HepG2 (cell line): ENCODE results near the gene RINL. TPM values are rescaled to one million over a fixed set of nuclear protein-coding genes. Genes with fewer than 3 reads are reported as not detected.

Experiments
- DR1 ChIP-seq: sonication (generic); formaldehyde crosslinking; IDR thresholded peaks from 2 replicates; pipeline ENCODE4 v1.8.0; 2021; ENCODE audit warnings: mild to moderate bottlenecking, missing genetic modification reagents, inconsistent platforms
- HNRNPL ChIP-seq: fragments of 200-400 bp; formaldehyde crosslinking; IDR thresholded peaks from 2 replicates; pipeline ENCODE4 v1.6.1; 2017; ENCODE audit warnings: mild to moderate bottlenecking, low read depth, low read length
- KLF6 ChIP-seq: IDR thresholded peaks from 2 replicates; pipeline ENCODE4 v1.8.0; 2016; ENCODE audit warnings: missing biosample characterization, missing genetic modification reagents
- MED13 ChIP-seq: sonication (generic); formaldehyde crosslinking; IDR thresholded peaks from 2 replicates; pipeline ENCODE4 v1.5.0; 2020; ENCODE audit warnings: missing genetic modification reagents
- NCOA5 ChIP-seq: sonication (generic); formaldehyde crosslinking; IDR thresholded peaks from 2 replicates; pipeline ENCODE4 v1.4.0; 2020; ENCODE audit warnings: missing genetic modification reagents
- POLR2AphosphoS5 ChIP-seq: IDR thresholded peaks from 2 replicates; pipeline ENCODE4 v1.6.1; 2012; ENCODE audit warnings: low read depth, low read length
- SMYD3 ChIP-seq: sonication (generic); formaldehyde crosslinking; IDR thresholded peaks from 2 replicates; pipeline ENCODE4 v1.8.1; 2023; ENCODE audit warnings: mild to moderate bottlenecking, missing genetic modification reagents
- ZBTB21 ChIP-seq: sonication (generic); formaldehyde crosslinking; IDR thresholded peaks from 2 replicates; pipeline ENCODE4 v1.4.0; 2020; ENCODE audit warnings: missing genetic modification reagents
- ZBTB49 ChIP-seq: sonication (generic); formaldehyde crosslinking; IDR thresholded peaks from 2 replicates; pipeline ENCODE4 v1.4.0; 2020; ENCODE audit warnings: missing genetic modification reagents, borderline replicate concordance
- ZNF264 ChIP-seq: sonication (generic); formaldehyde crosslinking; IDR thresholded peaks from 2 replicates; pipeline ENCODE4 v1.4.0; 2020; ENCODE audit warnings: missing genetic modification reagents
- ZNF331 ChIP-seq: sonication (generic); formaldehyde crosslinking; IDR thresholded peaks from 2 replicates; pipeline ENCODE4 v1.4.0; 2020; ENCODE audit warnings: missing genetic modification reagents
- ZNF382 ChIP-seq: sonication (generic); formaldehyde crosslinking; IDR thresholded peaks from 2 replicates; pipeline ENCODE4 v1.5.0; 2020; ENCODE audit warnings: missing genetic modification reagents, mild to moderate bottlenecking, borderline replicate concordance
- ZNF501 ChIP-seq: sonication (generic); formaldehyde crosslinking; IDR thresholded peaks from 2 replicates; pipeline ENCODE4 v1.5.1; 2020; ENCODE audit warnings: mild to moderate bottlenecking, moderate library complexity, missing genetic modification reagents
- ZNF557 ChIP-seq: sonication (generic); formaldehyde crosslinking; IDR thresholded peaks from 2 replicates; pipeline ENCODE4 v1.4.0; 2020; ENCODE audit warnings: missing genetic modification reagents
- ZNF678 ChIP-seq: sonication (generic); formaldehyde crosslinking; IDR thresholded peaks from 2 replicates; pipeline ENCODE4 v1.4.0; 2020; ENCODE audit warnings: mild to moderate bottlenecking, missing genetic modification reagents
- ZNF724P ChIP-seq: sonication (generic); formaldehyde crosslinking; IDR thresholded peaks from 2 replicates; pipeline ENCODE4 v1.8.0; 2022; ENCODE audit warnings: missing genetic modification reagents, borderline replicate concordance
- ZNF772 ChIP-seq: sonication (generic); formaldehyde crosslinking; IDR thresholded peaks from 2 replicates; pipeline ENCODE4 v1.5.0; 2020; ENCODE audit warnings: mild to moderate bottlenecking, missing genetic modification reagents
- polyA plus RNA-seq, 8 experiments: library from polyadenylated mRNA; depleted of rRNA in 3 of 8; stranded (reverse) in 7 of 8; unstranded in 1 of 8; fragments of >200 nt; fragmentation: Illumina TruSeq in 4 of 8; extraction: Trizol in 4 of 8; gene quantifications; 2 replicates each; pipeline versions ENCODE4 v1.2.1 to v1.2.3, GENCODE V29; 2011 to 2016; ENCODE audit warnings: low read depth in 4 of 8, missing spikeins in 1 of 8, mixed read lengths in 1 of 8; ENCODE audit not compliant: insufficient read depth in 1 of 8
- total RNA-seq, 5 experiments: library from RNA; depleted of rRNA; stranded (reverse); fragments of >200 nt; fragmentation: Illumina TruSeq; extraction: Trizol; gene quantifications; 2 replicates each; pipeline ENCODE4 v1.2.3, GENCODE V29; 2016; ENCODE audit warnings: low read depth in 1 of 5
- TF ChIP-seq, protein P1 (sequence below): sonication (generic); formaldehyde crosslinking; IDR thresholded peaks from 2 replicates; pipeline ENCODE4 v1.5.1; 2020; ENCODE audit warnings: mild to moderate bottlenecking, moderate library complexity, missing genetic modification reagents
- TF ChIP-seq, protein P2 (sequence below): sonication (generic); formaldehyde crosslinking; IDR thresholded peaks from 2 replicates; pipeline ENCODE4 v1.4.0; 2020; ENCODE audit warnings: missing genetic modification reagents
- TF ChIP-seq, protein P3 (sequence below), 2 experiments: sonication (generic) in 1 of 2; formaldehyde crosslinking in 1 of 2; IDR thresholded peaks; 2 replicates each; pipeline versions ENCODE4 v1.4.0 to v1.6.1; 2018 to 2020; ENCODE audit warnings: missing genetic modification reagents in 2 of 2, borderline replicate concordance in 1 of 2, low read depth in 1 of 2, mild to moderate bottlenecking in 1 of 2, missing biosample characterization in 1 of 2
- TF ChIP-seq, protein P4 (sequence below): sonication (generic); formaldehyde crosslinking; IDR thresholded peaks from 2 replicates; pipeline ENCODE4 v1.8.0; 2022; ENCODE audit warnings: mild to moderate bottlenecking, missing genetic modification reagents; ENCODE audit not compliant: insufficient replicate concordance

RINL gene
- total and polyA plus RNA-seq, 2 of the 13 experiments (the other 11 are each of a cell fraction or from before 2014, with no cell fraction given) = 11.4 to 18.0 TPM

GRCh38 chr19:38831142-38831605 is 46.9 kb downstream of the RINL start (continued):
- TF ChIP-seq, protein P1, sequence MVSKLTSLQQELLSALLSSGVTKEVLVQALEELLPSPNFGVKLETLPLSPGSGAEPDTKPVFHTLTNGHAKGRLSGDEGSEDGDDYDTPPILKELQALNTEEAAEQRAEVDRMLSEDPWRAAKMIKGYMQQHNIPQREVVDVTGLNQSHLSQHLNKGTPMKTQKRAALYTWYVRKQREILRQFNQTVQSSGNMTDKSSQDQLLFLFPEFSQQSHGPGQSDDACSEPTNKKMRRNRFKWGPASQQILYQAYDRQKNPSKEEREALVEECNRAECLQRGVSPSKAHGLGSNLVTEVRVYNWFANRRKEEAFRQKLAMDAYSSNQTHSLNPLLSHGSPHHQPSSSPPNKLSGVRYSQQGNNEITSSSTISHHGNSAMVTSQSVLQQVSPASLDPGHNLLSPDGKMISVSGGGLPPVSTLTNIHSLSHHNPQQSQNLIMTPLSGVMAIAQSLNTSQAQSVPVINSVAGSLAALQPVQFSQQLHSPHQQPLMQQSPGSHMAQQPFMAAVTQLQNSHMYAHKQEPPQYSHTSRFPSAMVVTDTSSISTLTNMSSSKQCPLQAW (CRISPR knock-in tag) = peak; percentile 37; the same call in 1 of the 2 replicates
- TF ChIP-seq, protein P2, sequence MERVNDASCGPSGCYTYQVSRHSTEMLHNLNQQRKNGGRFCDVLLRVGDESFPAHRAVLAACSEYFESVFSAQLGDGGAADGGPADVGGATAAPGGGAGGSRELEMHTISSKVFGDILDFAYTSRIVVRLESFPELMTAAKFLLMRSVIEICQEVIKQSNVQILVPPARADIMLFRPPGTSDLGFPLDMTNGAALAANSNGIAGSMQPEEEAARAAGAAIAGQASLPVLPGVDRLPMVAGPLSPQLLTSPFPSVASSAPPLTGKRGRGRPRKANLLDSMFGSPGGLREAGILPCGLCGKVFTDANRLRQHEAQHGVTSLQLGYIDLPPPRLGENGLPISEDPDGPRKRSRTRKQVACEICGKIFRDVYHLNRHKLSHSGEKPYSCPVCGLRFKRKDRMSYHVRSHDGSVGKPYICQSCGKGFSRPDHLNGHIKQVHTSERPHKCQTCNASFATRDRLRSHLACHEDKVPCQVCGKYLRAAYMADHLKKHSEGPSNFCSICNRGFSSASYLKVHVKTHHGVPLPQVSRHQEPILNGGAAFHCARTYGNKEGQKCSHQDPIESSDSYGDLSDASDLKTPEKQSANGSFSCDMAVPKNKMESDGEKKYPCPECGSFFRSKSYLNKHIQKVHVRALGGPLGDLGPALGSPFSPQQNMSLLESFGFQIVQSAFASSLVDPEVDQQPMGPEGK = peak; percentile 47; the same call in 1 of the 2 replicates
- TF ChIP-seq, protein P3, sequence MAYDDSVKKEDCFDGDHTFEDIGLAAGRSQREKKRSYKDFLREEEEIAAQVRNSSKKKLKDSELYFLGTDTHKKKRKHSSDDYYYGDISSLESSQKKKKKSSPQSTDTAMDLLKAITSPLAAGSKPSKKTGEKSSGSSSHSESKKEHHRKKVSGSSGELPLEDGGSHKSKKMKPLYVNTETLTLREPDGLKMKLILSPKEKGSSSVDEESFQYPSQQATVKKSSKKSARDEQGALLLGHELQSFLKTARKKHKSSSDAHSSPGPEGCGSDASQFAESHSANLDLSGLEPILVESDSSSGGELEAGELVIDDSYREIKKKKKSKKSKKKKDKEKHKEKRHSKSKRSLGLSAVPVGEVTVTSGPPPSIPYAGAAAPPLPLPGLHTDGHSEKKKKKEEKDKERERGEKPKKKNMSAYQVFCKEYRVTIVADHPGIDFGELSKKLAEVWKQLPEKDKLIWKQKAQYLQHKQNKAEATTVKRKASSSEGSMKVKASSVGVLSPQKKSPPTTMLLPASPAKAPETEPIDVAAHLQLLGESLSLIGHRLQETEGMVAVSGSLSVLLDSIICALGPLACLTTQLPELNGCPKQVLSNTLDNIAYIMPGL (CRISPR knock-in tag; IDR thresholded peaks at IDR 0.05; ENCODE audit: borderline replicate concordance in 1 of 2, low read depth in 1 of 2) = peak in 1 of 2 experiments; percentile 66; a peak in 2 of 4 replicates
- TF ChIP-seq ZNF331 (CRISPR knock-in tag) (peak; percentile 24; the same call in 1 of the 2 replicates), SMYD3 (CRISPR knock-in tag) (no peak), ZNF772 (0 out of 2 replicates have a peak, but pooled peaks have one; percentile 33), ZNF678 (CRISPR knock-in tag) (0 out of 2 replicates have a peak, but pooled peaks have one; percentile 42), ZBTB49 (CRISPR knock-in tag) (no peak), ZNF264 (0 out of 2 replicates have a peak, but pooled peaks have one; percentile 17), MED13 (CRISPR knock-in tag) (no peak), KLF6 (CRISPR knock-in tag) (no peak), POLR2AphosphoS5 (peak; percentile 60), DR1 (CRISPR knock-in tag) (no peak), ZNF501 (peak; percentile 50), ZNF382 (CRISPR knock-in tag) (no peak), ZNF557 (CRISPR knock-in tag) (0 out of 2 replicates have a peak, but pooled peaks have one; percentile 50), ZBTB21 (peak; percentile 33; the same call in 1 of the 2 replicates), ZNF724P (CRISPR knock-in tag) (0 out of 2 replicates have a peak, but pooled peaks have one; percentile 58), HNRNPL (no peak), NCOA5 (CRISPR knock-in tag) (no peak)
- TF ChIP-seq, protein P4, sequence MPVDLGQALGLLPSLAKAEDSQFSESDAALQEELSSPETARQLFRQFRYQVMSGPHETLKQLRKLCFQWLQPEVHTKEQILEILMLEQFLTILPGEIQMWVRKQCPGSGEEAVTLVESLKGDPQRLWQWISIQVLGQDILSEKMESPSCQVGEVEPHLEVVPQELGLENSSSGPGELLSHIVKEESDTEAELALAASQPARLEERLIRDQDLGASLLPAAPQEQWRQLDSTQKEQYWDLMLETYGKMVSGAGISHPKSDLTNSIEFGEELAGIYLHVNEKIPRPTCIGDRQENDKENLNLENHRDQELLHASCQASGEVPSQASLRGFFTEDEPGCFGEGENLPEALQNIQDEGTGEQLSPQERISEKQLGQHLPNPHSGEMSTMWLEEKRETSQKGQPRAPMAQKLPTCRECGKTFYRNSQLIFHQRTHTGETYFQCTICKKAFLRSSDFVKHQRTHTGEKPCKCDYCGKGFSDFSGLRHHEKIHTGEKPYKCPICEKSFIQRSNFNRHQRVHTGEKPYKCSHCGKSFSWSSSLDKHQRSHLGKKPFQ = no peak
